HT-29 (cell line): Measurements from ENCODE around the gene GLB1L3. TPM values are rescaled to one million over a fixed set of nuclear protein-coding genes. Genes with fewer than 3 reads are reported as not detected.
A peak's percentile ranks its signal among the peaks of the same experiment; 100 is the strongest.

ENCODE experiments used
- DNase-seq: peaks from one replicate; pipeline ENCODE4 v3.0.0-alpha.2; 2015; ENCODE audit warnings: low spot score
- total RNA-seq: library from RNA; depleted of rRNA; stranded (reverse); fragments of >200 nt; shearing (Covaris generic); gene quantifications from 2 replicates; pipeline ENCODE4 v1.2.3, GENCODE V29; 2014; rRNA removed

GLB1L3 gene
- not detected in 2 replicates for total RNA-seq

GRCh38 chr11:134275534-134276395 lies at the start of gene GLB1L3:
Gene GLB1L3 (plus strand): TSS chr11:134276379. CDS start chr11:134276741, 362 bp downstream.
- no peak for DNase-seq

DNA sequence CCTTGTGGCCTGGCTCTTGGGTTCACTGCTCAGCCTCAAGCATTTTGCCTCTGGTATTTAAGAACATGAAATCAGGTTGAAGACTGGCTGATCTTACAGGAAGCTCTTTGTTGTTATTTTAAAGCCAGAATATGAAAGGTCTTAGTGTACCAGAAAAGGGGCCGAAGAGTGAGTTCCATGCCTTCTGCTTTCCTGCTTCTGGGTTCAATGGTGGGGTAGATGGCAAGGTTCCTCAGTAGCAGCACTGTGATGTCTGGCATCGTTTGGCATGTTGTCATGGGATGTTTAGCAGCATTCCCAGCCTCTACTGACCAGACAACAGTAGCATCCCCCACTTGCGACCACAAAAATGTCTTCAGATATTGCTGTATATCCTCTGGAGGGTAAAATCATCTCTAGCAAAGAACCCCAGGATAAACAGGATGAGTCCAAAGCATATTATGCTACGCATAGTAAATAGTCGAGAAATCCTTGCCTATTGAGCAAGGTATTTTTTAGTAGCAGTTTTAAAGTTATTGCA lies 49.3 kb upstream of the GLB1L3 start:
- DNase-seq = no peak

GRCh38 chr11:134228625-134229024 lies 47.6 kb upstream of the GLB1L3 start:
- no peak for DNase-seq

- DNase-seq = no peak
Observed at GRCh38 chr11:134229126-134229790, 46.9 kb upstream of the GLB1L3 start.

DNA sequence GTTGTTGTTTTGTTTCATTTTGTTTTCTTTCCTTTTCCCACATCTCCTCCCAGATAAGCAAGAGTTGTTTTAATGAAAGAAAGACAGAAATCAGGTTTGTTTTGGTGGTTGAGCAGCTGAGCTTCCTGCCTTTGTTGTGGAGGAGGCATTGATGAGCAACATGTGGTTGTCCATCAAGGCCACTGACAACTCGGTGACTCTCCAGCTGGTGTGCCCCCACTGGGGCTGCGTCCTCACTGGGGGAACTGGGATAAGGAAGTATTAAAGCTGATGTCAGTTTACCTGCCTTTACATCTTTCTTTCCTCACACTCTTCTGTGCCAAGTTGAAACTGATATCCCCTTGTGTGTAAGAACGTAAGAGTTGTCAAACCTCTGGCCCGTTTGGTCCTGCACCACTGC lies 45.8 kb upstream of the GLB1L3 start:
- no peak for DNase-seq

DNA sequence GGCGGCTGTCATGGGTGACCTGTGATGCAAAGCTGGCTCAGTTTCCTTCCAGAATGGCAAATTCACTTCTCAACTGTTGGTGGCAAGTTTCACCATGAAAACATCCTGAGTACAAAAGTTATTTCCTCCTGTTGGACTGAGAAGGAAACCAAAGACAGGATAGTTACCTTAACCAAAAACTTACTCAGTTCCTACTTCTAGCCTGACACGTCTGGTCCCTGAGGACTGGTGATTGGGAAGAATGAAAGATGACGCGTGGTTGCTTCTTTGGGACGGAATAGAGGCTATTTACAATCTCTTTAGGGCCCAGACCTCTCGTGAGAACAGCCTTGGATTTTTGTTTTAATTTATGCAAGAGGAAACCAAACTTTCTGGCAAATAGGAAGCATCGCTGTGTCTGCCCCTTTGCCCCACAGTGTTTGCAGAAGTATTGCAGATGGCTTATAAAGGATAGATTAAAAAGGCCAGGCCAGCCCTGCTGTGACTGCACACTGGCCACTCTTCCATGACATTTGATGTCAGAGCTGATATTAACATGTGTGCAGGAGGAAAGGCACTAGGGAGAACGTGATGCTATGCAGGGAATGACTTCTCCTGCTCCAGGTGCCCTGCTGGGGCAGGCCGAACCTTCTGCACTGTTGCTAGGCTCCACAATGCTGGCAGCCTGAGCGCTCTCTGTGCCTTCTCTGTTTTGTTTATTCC lies 44.1 kb upstream of the GLB1L3 start:
- DNase-seq = no peak

GRCh38 chr11:134233729-134234179 lies 42.4 kb upstream of the GLB1L3 start:
- no peak for DNase-seq

DNA sequence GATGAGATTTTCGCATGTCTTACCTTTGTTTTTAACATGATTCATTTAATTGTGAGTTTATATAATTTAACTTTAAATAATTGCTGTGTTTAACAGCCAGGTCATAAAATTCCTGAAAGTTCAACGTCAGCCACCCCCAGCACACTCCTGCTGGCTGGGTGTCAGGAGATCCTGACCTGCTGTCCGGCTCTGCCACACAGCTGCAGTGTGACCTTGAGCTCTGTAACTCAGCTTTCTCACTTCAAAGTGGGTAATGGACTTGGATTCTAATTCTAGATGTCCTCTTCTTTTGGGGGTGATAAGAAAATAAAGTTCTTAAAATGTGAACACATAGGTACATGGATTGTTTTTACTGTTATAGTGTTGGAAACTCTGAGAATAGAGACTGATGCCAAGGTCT lies 40.8 kb upstream of the GLB1L3 start:
- no peak for DNase-seq

- no peak for DNase-seq
Observed at GRCh38 chr11:134236834-134237556, 39.2 kb upstream of the GLB1L3 start.

DNA sequence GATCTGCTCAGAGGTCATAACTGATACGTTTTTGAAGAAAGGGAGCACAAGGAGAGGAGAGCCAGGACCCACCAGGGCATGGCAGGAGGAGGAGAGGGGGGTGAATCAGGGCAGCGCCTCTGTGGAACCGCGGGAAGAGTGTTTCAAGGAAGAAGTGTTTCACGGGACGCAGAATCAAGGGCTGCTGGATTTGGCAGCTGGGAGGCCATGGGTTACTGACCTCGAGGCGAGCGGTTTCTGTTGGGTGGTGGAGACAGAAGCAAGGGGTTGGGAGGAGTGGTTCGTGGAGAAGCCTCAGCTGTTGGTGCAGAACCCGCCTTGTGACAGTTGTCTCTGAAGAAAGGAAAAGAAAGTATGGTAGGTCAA lies 38.6 kb upstream of the GLB1L3 start:
- DNase-seq = no peak

GRCh38 chr11:134238956-134239355 lies 37.2 kb upstream of the GLB1L3 start:
- no peak for DNase-seq

- DNase-seq = no peak
Observed at GRCh38 chr11:134240592-134240991, 35.6 kb upstream of the GLB1L3 start.

DNA sequence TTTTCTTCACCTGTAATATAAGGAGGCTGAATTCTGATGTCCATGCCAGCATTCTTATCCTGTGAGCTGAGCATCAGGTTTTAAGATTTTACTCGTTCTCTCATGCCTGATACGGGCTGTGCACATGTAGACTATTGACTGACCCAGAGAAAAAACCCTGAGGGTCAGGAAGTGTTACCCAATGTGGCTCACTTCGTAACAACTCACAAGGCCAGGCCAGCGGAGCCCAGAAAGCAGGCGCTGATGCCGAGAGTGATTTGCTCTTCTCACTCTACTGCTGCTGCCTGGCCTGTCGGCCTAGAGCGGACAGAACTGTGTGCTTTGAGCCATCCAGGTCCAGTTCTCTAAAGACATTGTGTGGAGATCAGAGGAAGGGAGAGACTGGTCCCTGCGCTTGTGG lies 33.8 kb upstream of the GLB1L3 start:
- no peak for DNase-seq

GRCh38 chr11:134243913-134244312 lies 32.3 kb upstream of the GLB1L3 start:
- no peak for DNase-seq

DNA sequence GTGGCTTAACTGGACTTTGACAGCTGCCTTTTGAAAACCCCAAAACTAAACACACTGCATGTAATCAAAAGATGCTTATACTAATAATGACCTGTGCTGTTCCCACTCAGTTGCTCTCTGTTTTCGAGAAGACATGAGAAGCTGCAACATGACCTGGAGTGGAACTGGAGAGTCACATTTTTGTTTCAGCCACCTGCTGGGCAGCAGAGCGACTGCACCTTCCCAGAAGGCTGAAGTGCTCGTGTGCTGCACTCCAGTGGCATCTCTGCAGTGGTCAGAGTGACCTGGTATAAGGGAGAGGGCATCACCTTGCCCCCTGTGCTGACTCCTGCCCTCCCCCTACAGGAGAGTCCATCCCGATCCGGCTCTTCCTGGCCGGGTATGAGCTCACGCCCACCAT lies 31.6 kb upstream of the GLB1L3 start:
- DNase-seq = peak; percentile 69

DNA sequence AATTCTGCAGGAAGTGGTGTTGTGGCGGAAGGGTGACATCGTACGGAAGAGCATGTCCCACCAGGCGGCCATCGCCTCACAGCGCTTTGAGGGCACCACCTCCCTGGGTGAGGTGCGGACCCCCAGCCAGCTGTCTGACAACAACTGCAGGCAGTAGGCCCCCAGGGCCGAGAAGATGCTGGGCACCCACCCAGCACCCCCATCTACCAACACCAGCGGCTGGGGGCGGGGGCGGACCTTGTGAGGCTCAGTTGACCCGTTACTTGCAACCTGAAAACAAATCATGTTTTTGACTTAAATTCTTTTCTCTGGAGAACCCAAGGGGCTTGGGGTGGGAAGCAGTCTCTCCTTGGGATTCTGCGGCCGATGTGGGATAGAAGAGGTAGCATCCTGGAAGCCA lies 30.7 kb upstream of the GLB1L3 start:
- no peak for DNase-seq

DNA sequence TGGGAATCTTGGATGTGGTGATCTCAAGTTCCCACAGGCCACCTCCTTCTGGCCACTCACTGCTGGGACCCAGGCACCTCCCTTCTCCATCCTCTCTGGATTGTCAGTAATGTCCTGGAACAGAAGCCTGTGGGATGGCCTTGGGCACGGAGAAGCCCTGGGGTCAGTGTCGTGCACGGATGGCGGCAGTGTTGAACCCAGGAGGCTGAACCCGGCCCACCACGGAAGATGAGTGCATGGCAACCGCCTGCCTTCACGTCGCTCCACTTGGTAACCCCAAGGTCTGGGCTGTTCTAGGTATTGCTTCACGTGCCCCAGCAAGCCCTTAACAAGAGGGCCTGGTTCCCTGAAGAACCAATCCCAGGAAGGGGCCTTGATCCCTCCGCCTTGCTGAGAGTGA lies 30.1 kb upstream of the GLB1L3 start:
- no peak for DNase-seq

- no peak for DNase-seq
Observed at GRCh38 chr11:134246678-134247077, 29.5 kb upstream of the GLB1L3 start.

GRCh38 chr11:134248910-134249480 lies 27.2 kb upstream of the GLB1L3 start:
- DNase-seq = no peak

GRCh38 chr11:134250246-134250645 lies 25.9 kb upstream of the GLB1L3 start:
- DNase-seq = no peak

DNA sequence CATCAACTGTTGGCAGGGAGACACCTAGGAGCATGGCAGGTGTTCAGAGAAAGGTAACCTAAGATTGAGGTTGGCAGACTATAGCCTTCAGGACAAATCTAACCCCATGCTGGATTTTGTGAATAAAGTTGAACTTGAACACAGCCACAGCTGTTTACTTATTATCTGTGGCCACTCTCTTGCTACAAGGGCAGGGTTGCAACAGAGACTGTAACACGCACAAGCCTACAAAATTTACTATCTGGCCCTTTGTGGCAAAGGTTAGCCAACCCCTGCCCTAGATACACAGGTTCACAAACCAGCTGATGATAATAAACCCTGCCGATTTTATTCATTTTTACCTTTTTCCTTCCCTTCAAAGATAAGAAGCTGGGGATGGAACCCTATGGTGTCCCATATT lies 25.5 kb upstream of the GLB1L3 start:
- DNase-seq = no peak
